HG03571 (cell line): ENCODE measurements around the gene SPEM2.
"Not testable (repeated sequence)": the region's sequence is repeated elsewhere in the genome, so short reads cannot be mapped to it uniquely, and the experiment has no call there.

Experiments used
- ATAC-seq: cut with Tn5 transposase; IDR thresholded peaks from one replicate; pipeline ENCODE4 v1.9.1; 2021; ENCODE audit not compliant: unreplicated experiment

The SPEM2 gene

GRCh38 chr17:7468804-7469389 lies 43.5 kb downstream of the SPEM2 start:
- ATAC-seq = no peak

GRCh38 chr17:7469843-7470242 lies 44.4 kb downstream of the SPEM2 start:
- not testable (repeated sequence) for ATAC-seq

- not testable (repeated sequence) for ATAC-seq
Observed at GRCh38 chr17:7470457-7470973, 45.1 kb downstream of the SPEM2 start.

GRCh38 chr17:7471729-7472128 lies 46.3 kb downstream of the SPEM2 start:
- ATAC-seq = no peak

GRCh38 chr17:7474767-7475166 lies 49.4 kb downstream of the SPEM2 start:
- ATAC-seq = not testable (repeated sequence)

GRCh38 chr17:7475764-7476422 lies 50.5 kb downstream of the SPEM2 start:
- ATAC-seq = no peak

GRCh38 chr17:7476494-7476893 lies 51.1 kb downstream of the SPEM2 start:
- ATAC-seq = no peak

GRCh38 chr17:7476951-7477350 lies 51.5 kb downstream of the SPEM2 start:
- no peak for ATAC-seq
